Omental fat pad (tissue), 4 donors: ENCODE data around the gene C9orf50. TPM values are rescaled to one million over a fixed set of nuclear protein-coding genes. Genes with fewer than 3 reads are reported as not detected.

Experiments used
- ATAC-seq: fragments of 150-250 bp; one replicate; pipeline ENCODE4 v1.9.1; 2016; ENCODE audit warnings: mild to moderate bottlenecking, moderate library complexity; ENCODE audit not compliant: low FRiP score
- DNase-seq: peaks from one replicate; pipeline ENCODE4 v3.0.0-alpha.2; 2019; ENCODE audit warnings: low spot score
- total RNA-seq, 4 donors: library from RNA; depleted of rRNA; stranded (reverse); fragments of >200 nt; gene quantifications; one replicate each; pipeline ENCODE4 v1.1.0, GENCODE V29; 2016
- TF ChIP-seq, protein P1 (sequence below), 3 donors: fragments of 450-650 bp; IDR thresholded peaks; one replicate each; pipeline ENCODE4 v1.5.1; 2016 to 2017; ENCODE audit warnings: antibody characterized with exemption in 3 of 3, mild to moderate bottlenecking in 3 of 3, moderate library complexity in 2 of 3

The C9orf50 gene, protein sequence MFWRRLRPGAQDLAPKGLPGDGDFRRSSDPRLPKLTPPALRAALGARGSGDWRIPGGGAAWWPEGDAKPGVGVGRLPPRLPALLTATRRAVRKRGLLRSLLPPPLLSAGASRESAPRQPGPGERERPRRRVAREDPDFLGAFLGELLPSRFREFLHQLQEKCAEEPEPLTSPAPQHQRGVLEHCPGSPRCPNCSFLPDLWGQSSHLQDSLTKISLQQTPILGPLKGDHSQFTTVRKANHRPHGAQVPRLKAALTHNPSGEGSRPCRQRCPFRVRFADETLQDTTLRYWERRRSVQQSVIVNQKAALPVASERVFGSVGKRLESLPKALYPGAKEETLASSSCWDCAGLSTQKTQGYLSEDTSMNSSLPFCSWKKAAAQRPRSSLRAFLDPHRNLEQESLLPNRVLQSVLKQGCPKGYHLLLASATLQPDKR
- not detected for total RNA-seq

GRCh38 chr9:129620669-129621295 is at the start of gene C9orf50:
TSS of gene C9orf50 (minus strand) at chr9:129621101. CDS start at chr9:129620574, 527 bp downstream.
- TF ChIP-seq, protein P1, sequence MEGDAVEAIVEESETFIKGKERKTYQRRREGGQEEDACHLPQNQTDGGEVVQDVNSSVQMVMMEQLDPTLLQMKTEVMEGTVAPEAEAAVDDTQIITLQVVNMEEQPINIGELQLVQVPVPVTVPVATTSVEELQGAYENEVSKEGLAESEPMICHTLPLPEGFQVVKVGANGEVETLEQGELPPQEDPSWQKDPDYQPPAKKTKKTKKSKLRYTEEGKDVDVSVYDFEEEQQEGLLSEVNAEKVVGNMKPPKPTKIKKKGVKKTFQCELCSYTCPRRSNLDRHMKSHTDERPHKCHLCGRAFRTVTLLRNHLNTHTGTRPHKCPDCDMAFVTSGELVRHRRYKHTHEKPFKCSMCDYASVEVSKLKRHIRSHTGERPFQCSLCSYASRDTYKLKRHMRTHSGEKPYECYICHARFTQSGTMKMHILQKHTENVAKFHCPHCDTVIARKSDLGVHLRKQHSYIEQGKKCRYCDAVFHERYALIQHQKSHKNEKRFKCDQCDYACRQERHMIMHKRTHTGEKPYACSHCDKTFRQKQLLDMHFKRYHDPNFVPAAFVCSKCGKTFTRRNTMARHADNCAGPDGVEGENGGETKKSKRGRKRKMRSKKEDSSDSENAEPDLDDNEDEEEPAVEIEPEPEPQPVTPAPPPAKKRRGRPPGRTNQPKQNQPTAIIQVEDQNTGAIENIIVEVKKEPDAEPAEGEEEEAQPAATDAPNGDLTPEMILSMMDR (IDR thresholded peaks at IDR 0.05), result no peak
- DNase-seq (no peak), ATAC-seq (no peak)

DNA sequence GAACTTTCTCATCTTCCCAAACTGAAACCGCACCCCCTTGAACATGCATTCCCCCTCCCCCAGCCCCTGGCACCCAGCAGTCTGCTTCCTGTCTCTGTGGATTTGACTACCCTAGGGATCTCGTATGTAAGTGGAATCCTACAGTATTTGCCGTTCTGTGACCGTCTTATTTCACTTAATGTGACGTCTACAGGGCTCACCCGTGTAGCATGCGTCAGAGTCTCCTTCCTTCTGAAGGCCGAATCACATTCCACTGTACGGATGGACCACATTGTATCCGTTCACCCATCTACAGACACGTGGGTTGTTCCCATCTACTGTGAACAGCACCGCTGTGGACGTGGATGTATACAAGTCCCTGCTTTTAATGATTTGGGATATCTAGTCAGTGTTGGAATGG is 49.0 kb upstream of the C9orf50 start:
- TF ChIP-seq, protein P1 (IDR thresholded peaks at IDR 0.05), result no peak
- ATAC-seq, result no peak
- no peak for DNase-seq

- TF ChIP-seq, protein P1 (IDR thresholded peaks at IDR 0.05), result no peak
- DNase-seq (no peak), ATAC-seq (no peak)
Measured at GRCh38 chr9:129669141-129669718, 48.3 kb upstream of the C9orf50 start.

DNA sequence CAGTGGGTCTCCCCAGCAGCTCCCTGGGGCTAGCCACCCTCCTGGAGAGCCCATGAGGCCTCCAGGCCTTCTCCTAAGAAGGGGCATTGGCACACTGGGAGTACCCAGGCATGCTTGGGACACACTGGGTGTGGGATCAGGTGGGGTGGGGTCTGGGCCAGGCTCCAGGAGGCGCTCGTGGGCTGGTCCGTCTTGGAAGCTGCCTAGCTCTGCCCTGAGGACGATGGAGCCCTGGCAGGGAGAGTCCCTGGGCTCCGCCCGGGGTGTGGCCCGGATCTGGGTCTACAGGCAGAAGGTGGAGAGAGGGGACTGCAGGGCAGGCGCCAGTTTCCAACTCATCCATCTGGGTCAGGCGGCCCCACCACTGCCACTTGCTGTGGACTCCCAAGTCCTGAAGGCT is 46.9 kb upstream of the C9orf50 start:
- TF ChIP-seq, protein P1 (IDR thresholded peaks at IDR 0.05), result no peak
- DNase-seq (no peak), ATAC-seq (no peak)

DNA sequence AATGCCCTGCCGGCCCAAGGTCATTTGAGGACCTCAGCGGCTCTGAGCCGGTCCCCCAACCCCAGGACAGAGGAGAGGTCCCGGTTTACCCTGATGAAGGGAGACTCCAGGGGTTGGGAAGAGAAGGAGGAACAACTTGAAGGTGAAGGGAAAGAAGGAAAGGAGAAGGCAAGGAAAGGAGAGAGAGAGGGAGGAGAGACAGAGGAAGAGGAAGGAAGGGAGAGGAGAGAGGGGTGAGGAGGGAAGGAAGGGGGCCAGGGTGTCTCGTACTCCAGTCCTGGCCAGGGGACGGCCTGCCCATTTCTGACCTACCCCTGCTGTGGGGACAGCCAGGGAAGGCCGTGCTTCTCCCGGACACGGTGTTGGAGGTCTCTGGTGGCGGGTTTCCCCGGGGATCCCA is 46.5 kb upstream of the C9orf50 start:
- ATAC-seq (no peak), DNase-seq (no peak)
- TF ChIP-seq, protein P1 (IDR thresholded peaks at IDR 0.05), result no peak

- ATAC-seq (no peak), DNase-seq (no peak)
- TF ChIP-seq, protein P1 (IDR thresholded peaks at IDR 0.05), result no peak
Measured at GRCh38 chr9:129666575-129666974, 45.7 kb upstream of the C9orf50 start.
